Osteoblast (primary cell): ENCODE data around the gene STIP1. TPM values are rescaled to one million over a fixed set of nuclear protein-coding genes. Genes with fewer than 3 reads are reported as not detected.

Experiments used
- DNase-seq: peaks from one replicate; pipeline ENCODE4 v3.0.0; 2011; ENCODE audit warnings: low spot score, mixed read lengths; ENCODE audit not compliant: insufficient read length; ENCODE audit errors: missing footprints
- H2AFZ ChIP-seq: 2 replicates; pipeline ENCODE4 v1.6.0; 2011; ENCODE audit warnings: mild to moderate bottlenecking, low read length
- H3K27ac ChIP-seq: 2 replicates; pipeline ENCODE4 v1.5.1; 2011; ENCODE audit warnings: mild to moderate bottlenecking, low read depth, low read length, moderate library complexity
- H3K27me3 ChIP-seq: 2 replicates; pipeline ENCODE4 v1.6.0; 2012; ENCODE audit warnings: mild to moderate bottlenecking, control low read depth, inconsistent platforms, low read length, moderate library complexity; ENCODE audit not compliant: insufficient read depth
- H3K36me3 ChIP-seq: 2 replicates; pipeline ENCODE4 v1.5.1; 2011; ENCODE audit warnings: mild to moderate bottlenecking, low read length, control low read depth, moderate library complexity; ENCODE audit not compliant: insufficient read depth
- H3K4me1 ChIP-seq: 2 replicates; pipeline ENCODE4 v1.5.1; 2011; ENCODE audit warnings: mild to moderate bottlenecking, low read length, control low read depth, moderate library complexity; ENCODE audit not compliant: insufficient read depth
- H3K4me2 ChIP-seq: 2 replicates; pipeline ENCODE4 v1.6.0; 2011; ENCODE audit warnings: mild to moderate bottlenecking, low read length; ENCODE audit not compliant: insufficient read depth
- H3K4me3 ChIP-seq: fragments of 200-600 bp; sonication (generic); 3 replicates; pipeline ENCODE4 v1.5.1; 2012; ENCODE audit warnings: mild to moderate bottlenecking, low read length, inconsistent platforms; ENCODE audit not compliant: insufficient read depth
- H3K79me2 ChIP-seq: 2 replicates; pipeline ENCODE4 v1.6.0; 2012; ENCODE audit warnings: mild to moderate bottlenecking, low read length, control low read depth, inconsistent platforms; ENCODE audit not compliant: insufficient read depth
- H3K9me3 ChIP-seq: 2 replicates; pipeline ENCODE4 v1.5.1; 2011; ENCODE audit warnings: low read depth, low read length, control low read depth
- H4K20me1 ChIP-seq: 2 replicates; pipeline ENCODE4 v1.6.0; 2012; ENCODE audit warnings: mild to moderate bottlenecking, low read length, control low read depth; ENCODE audit not compliant: insufficient read depth
- CTCF ChIP-seq: IDR thresholded peaks from 2 replicates; pipeline ENCODE4 v1.5.1; 2011; ENCODE audit warnings: mild to moderate bottlenecking, low read depth, low read length, moderate library complexity; ENCODE audit errors: extremely low read depth
- total RNA-seq: library from RNA; depleted of rRNA; stranded (reverse); fragments of >200 nt; gene quantifications from 2 replicates; pipeline ENCODE4 v1.2.3, GENCODE V29; 2012

Gene STIP1
- total RNA-seq, 1 donor: 94.5 TPM

DNA sequence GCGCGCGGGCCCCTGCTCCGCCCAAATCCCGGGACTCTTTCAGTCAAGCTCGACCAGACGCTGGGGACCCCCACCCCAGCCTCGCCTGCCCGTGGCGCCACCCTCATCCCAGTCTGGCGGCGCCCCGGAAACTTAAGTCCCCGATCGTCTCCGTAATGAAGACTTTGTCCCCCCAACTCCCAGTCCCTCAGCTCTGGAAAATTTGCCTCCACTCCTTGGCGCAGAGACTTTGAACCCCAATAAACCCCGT lies 65.7 kb downstream of the STIP1 start:
- H3K36me3 ChIP-seq: peaks cover 19% of the 10 kb centered on the region
- H3K4me3 ChIP-seq: peak overlapping the region; percentile 91
- H3K9me3 ChIP-seq: no peaks in the 10 kb centered on the region
- peak overlapping the region; percentile 98 for H3K4me2 ChIP-seq
- H3K27me3 ChIP-seq: no peaks in the 10 kb centered on the region
- H3K27ac ChIP-seq: peak overlapping the region; percentile 58
- peaks cover 30% of the 10 kb centered on the region for H3K79me2 ChIP-seq
- H2AFZ ChIP-seq: peak overlapping the region; percentile 63
- TF ChIP-seq CTCF: no peak
- H3K4me1 ChIP-seq: peaks cover 11% of the 10 kb centered on the region
- H4K20me1 ChIP-seq: no peaks in the 10 kb centered on the region
- no peak for DNase-seq

- H3K9me3 ChIP-seq: no peaks in the 10 kb centered on the region
- peak overlapping the region; percentile 58 for H3K27ac ChIP-seq
- DNase-seq: peak; percentile 99
- no peaks in the 10 kb centered on the region for H4K20me1 ChIP-seq
- H3K4me1 ChIP-seq: peaks cover 7% of the 10 kb centered on the region
- H3K4me2 ChIP-seq: peak overlapping the region; percentile 98
- H3K4me3 ChIP-seq: peak overlapping the region; percentile 91
- H3K27me3 ChIP-seq: no peaks in the 10 kb centered on the region
- peak overlapping the region; percentile 63 for H2AFZ ChIP-seq
- peak; percentile 61 for TF ChIP-seq CTCF
- H3K79me2 ChIP-seq: peaks cover 30% of the 10 kb centered on the region
- peaks cover 20% of the 10 kb centered on the region for H3K36me3 ChIP-seq
Observed at GRCh38 chr11:64252003-64252872, 66.3 kb downstream of the STIP1 start.

DNA sequence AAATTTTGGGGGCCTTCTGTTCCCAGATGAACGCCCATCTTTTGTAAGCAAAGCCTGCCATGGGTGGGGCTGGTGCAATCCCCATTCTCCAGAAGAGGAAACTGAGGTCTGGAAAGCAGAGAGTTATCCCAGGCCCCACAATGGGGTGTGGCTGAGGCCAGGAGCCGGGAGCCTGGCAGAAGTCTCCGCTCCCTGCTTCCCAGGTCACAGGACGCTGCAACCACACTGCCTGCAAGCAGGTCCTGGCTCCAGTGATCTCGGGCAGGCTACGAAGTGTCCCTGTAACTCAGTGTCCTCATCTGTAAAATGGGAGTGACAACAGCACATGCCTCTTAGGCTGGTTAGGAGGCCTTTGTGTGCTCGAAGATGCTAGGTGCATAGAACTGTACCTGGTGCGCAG lies 67.1 kb downstream of the STIP1 start:
- no peaks in the 10 kb centered on the region for H4K20me1 ChIP-seq
- peak; percentile 85 for DNase-seq
- TF ChIP-seq CTCF: no peak
- peaks cover 22% of the 10 kb centered on the region for H3K36me3 ChIP-seq
- H3K4me3 ChIP-seq: no peak overlapping the region
- peaks cover 30% of the 10 kb centered on the region for H3K79me2 ChIP-seq
- peaks cover 7% of the 10 kb centered on the region for H3K4me1 ChIP-seq
- peak overlapping the region; percentile 98 for H3K4me2 ChIP-seq
- H3K27me3 ChIP-seq: no peaks in the 10 kb centered on the region
- H3K9me3 ChIP-seq: no peaks in the 10 kb centered on the region
- H3K27ac ChIP-seq: no peak overlapping the region
- no peak overlapping the region for H2AFZ ChIP-seq

DNA sequence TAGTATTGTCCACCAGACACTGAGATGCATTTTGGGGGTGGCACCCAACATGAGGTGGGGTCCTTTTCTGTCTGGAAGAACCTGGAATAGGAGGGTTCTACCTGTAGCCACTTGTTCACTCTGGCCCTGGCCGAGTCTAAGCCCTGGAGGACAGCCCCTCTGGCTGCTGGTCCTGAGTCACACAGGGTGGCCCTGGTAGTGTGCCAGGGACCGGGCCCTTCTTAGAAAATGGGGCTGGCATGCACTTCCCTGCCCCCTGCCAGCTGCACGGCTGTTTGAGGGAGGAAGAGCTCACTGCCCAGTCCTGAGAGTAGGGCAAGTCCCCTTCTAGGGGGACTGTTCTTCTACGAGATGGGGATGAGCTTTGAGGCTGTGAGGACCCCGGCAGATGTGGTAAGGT lies 67.5 kb downstream of the STIP1 start:
- Histone ChIP-seq H3K36me3 (peaks cover 22% of the 10 kb centered on the region), H3K9me3 (no peaks in the 10 kb centered on the region), H4K20me1 (no peaks in the 10 kb centered on the region), H3K4me1 (peaks cover 7% of the 10 kb centered on the region), H3K27me3 (no peaks in the 10 kb centered on the region), H3K79me2 (peaks cover 30% of the 10 kb centered on the region), H3K4me2 (no peak overlapping the region), H3K27ac (no peak overlapping the region), H3K4me3 (no peak overlapping the region), H2AFZ (no peak overlapping the region)
- no peak for DNase-seq
- TF ChIP-seq CTCF: no peak

Other genes with a start within 250 kb of the STIP1 start
- gene NAA40, start 247.2 kb upstream of the STIP1 start, total RNA-seq: 11.9 and 12.1 TPM in 2 replicates
- gene COX8A, start 211.6 kb upstream of the STIP1 start, total RNA-seq: 159 and 190 TPM in 2 replicates
- gene OTUB1, start 199.7 kb upstream of the STIP1 start, total RNA-seq: 32.1 and 34.4 TPM in 2 replicates
- under 0.01 and 0.29 TPM in 2 replicates for gene FLRT1, start 150.2 kb upstream of the STIP1 start, total RNA-seq
- gene MACROD1, start 20.1 kb upstream of the STIP1 start, total RNA-seq: 17.7 TPM in 2 replicates
- 0.59 and 1.1 TPM in 2 replicates for gene FERMT3, start 20.6 kb downstream of the STIP1 start, total RNA-seq
- 32.2 and 33.0 TPM in 2 replicates for gene TRPT1, start 40.0 kb downstream of the STIP1 start, total RNA-seq
- gene NUDT22, start 40.1 kb downstream of the STIP1 start, total RNA-seq: 46.6 and 56.5 TPM in 2 replicates
- gene DNAJC4, start 44.4 kb downstream of the STIP1 start, total RNA-seq: 8.0 and 9.8 TPM in 2 replicates
- 37.6 and 41.5 TPM in 2 replicates for gene VEGFB, start 48.4 kb downstream of the STIP1 start, total RNA-seq
- 31.1 and 32.7 TPM in 2 replicates for gene FKBP2, start 54.9 kb downstream of the STIP1 start, total RNA-seq
- 136 and 139 TPM in 2 replicates for gene PPP1R14B, start 60.8 kb downstream of the STIP1 start, total RNA-seq
- gene PLCB3, start 65.4 kb downstream of the STIP1 start, total RNA-seq: 25.3 and 25.6 TPM in 2 replicates
- 70.9 and 71.3 TPM in 2 replicates for gene BAD, start 98.5 kb downstream of the STIP1 start, total RNA-seq
- gene GPR137, start 99.7 kb downstream of the STIP1 start, total RNA-seq: 13.3 and 18.5 TPM in 2 replicates
- 0.29 and 0.36 TPM in 2 replicates for gene KCNK4, start 105.1 kb downstream of the STIP1 start, total RNA-seq
- gene CATSPERZ, start 114.2 kb downstream of the STIP1 start, total RNA-seq: 0.29 TPM in 1 of 2 replicates, not detected in the other
- 24.5 and 28.6 TPM in 2 replicates for gene ESRRA, start 119.4 kb downstream of the STIP1 start, total RNA-seq
- 104 and 123 TPM in 2 replicates for gene TRMT112, start 131.4 kb downstream of the STIP1 start, total RNA-seq
- 238 and 245 TPM in 2 replicates for gene PRDX5, start 131.9 kb downstream of the STIP1 start, total RNA-seq
- 0.29 and 1.4 TPM in 2 replicates for gene CCDC88B, start 154.0 kb downstream of the STIP1 start, total RNA-seq
- gene RPS6KA4, start 173.0 kb downstream of the STIP1 start, total RNA-seq: 35.9 and 39.4 TPM in 2 replicates